MV-4-11 (cell line): ENCODE results near the gene PACSIN2.
"Not testable (repeated sequence)": the region's sequence is repeated elsewhere in the genome, so short reads cannot be mapped to it uniquely, and the experiment has no call there.

Experiments used
- DNase-seq: peaks from one replicate; lab custom pipeline; 2025; lab: John Stamatoyannopoulos, UW

The PACSIN2 gene

GRCh38 chr22:42964994-42965699 lies 49.8 kb downstream of the PACSIN2 start:
- DNase-seq = peak; percentile 47

- no peak for DNase-seq
Measured at GRCh38 chr22:42963231-42963595, 51.7 kb downstream of the PACSIN2 start.

- DNase-seq = peak; percentile 88
Measured at GRCh38 chr22:42962295-42963230, 52.4 kb downstream of the PACSIN2 start.

- peak; percentile 80 for DNase-seq
Measured at GRCh38 chr22:42961810-42962209, 53.1 kb downstream of the PACSIN2 start.

GRCh38 chr22:42961400-42961690 lies 53.6 kb downstream of the PACSIN2 start:
- DNase-seq = not testable (repeated sequence)

- DNase-seq = no peak
Measured at GRCh38 chr22:42960531-42961399, 54.2 kb downstream of the PACSIN2 start.

- peak; percentile 49 for DNase-seq
Measured at GRCh38 chr22:42959576-42960509, 55.1 kb downstream of the PACSIN2 start.

GRCh38 chr22:42958937-42959336 lies 56.0 kb downstream of the PACSIN2 start:
- DNase-seq = no peak

GRCh38 chr22:42957958-42958357 lies 57.0 kb downstream of the PACSIN2 start:
- DNase-seq = no peak

- no peak for DNase-seq
Measured at GRCh38 chr22:42957544-42957943, 57.4 kb downstream of the PACSIN2 start.

- DNase-seq = no peak
Measured at GRCh38 chr22:42955848-42956247, 59.1 kb downstream of the PACSIN2 start.

GRCh38 chr22:42955087-42955635 lies 59.8 kb downstream of the PACSIN2 start:
- no peak for DNase-seq

- DNase-seq = not testable (repeated sequence)
Measured at GRCh38 chr22:42953751-42954150, 61.2 kb downstream of the PACSIN2 start.

GRCh38 chr22:42951093-42951710 lies 63.7 kb downstream of the PACSIN2 start:
- DNase-seq = no peak

- no peak for DNase-seq
Measured at GRCh38 chr22:42950281-42950680, 64.7 kb downstream of the PACSIN2 start.

GRCh38 chr22:42949159-42949558 lies 65.8 kb downstream of the PACSIN2 start:
- DNase-seq = no peak

- DNase-seq = no peak
Measured at GRCh38 chr22:42948294-42948693, 66.7 kb downstream of the PACSIN2 start.

GRCh38 chr22:42947211-42947990 lies 67.5 kb downstream of the PACSIN2 start:
- DNase-seq = no peak

- peak; percentile 58 for DNase-seq
Measured at GRCh38 chr22:42946546-42947198, 68.3 kb downstream of the PACSIN2 start.
